Loucy (cell line): ENCODE data around the gene NR1H2.

ENCODE experiments used
- CTCF ChIP-seq: fragments of 200-600 bp; sonication (generic); conservative IDR thresholded peaks from 2 replicates; pipeline ENCODE4 v1.5.1; 2014; ENCODE audit warnings: mild to moderate bottlenecking, antibody characterized with exemption, low read length
- EZH2phosphoT487 ChIP-seq: fragments of 200-600 bp; IDR thresholded peaks from 2 replicates; pipeline ENCODE4 v1.6.1; 2018; ENCODE audit warnings: antibody characterized with exemption, mild to moderate bottlenecking, moderate library complexity, borderline replicate concordance

GRCh38 chr19:50413531-50413930, 37.3 kb downstream of the NR1H2 start:
- TF ChIP-seq CTCF = no peak
- TF ChIP-seq EZH2phosphoT487 = no peak
